ENCODE measurements around the gene VPS54. TPM values are rescaled to one million over a fixed set of nuclear protein-coding genes. Genes with fewer than 3 reads are reported as not detected.

The VPS54 gene
- polyA plus RNA-seq, 3 donors = 11.4 to 17.3 (median 11.5) TPM

DNA sequence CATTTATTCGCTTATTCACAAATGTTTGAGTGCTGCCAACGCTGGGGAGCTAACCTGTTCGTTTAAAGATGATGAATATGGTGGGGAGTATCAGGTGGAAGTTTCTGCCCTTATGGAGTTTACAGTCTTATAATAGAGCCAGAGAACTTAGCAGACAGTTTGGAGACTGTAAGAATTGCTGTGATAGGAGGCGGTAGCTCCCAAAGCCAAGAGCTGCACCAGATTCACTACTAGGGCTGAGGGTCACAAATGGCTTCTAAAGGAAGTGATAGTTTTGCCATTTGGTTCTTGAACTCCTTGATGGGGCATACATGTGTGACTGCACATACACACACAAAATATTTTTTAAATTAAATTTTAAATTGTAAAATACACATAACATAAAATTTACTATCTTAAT lies 148.5 kb downstream of the VPS54 start:
- Mint-ChIP-seq H3K36me3 (peaks cover 49 to 70% of the 10 kb centered on the region in 2 donors), H3K27ac (peak overlapping the region in 1 of 7 donors; percentile 32), H3K27me3 (ENCODE audit: low read depth in 3 of 3) (no peaks in the 10 kb centered on the region), H3K9me3 (no peaks in the 10 kb centered on the region), H3K4me3 (no peak overlapping the region), H3K4me1 (peaks cover 5% of the 10 kb centered on the region)
- Histone ChIP-seq H3K27ac (ENCODE audit: low read depth in 1 of 2, low read length in 2 of 2) (no peak overlapping the region), H3K9ac (ENCODE audit: insufficient read depth, low read length, poor library complexity, severe bottlenecking) (no peak overlapping the region), H3K4me1 (ENCODE audit: control insufficient read depth in 1 of 2, insufficient read depth in 2 of 2, low read length in 2 of 2) (no peaks in the 10 kb centered on the region), H3K27me3 (ENCODE audit: control insufficient read depth in 2 of 2, insufficient read depth in 2 of 2, low read length in 2 of 2) (no peaks in the 10 kb centered on the region), H4K20me1 (ENCODE audit: insufficient read depth, low read length) (peaks cover 48% of the 10 kb centered on the region), H2AFZ (ENCODE audit: insufficient read depth, low read depth, low read length, poor library complexity, severe bottlenecking) (no peak overlapping the region), H3K4me3 (replicated peaks in 1 of 3; ENCODE audit: low read depth in 2 of 3, low read length in 3 of 3) (no peak overlapping the region), H3K79me2 (ENCODE audit: insufficient read depth, low read length) (peaks cover 84% of the 10 kb centered on the region), H3K9me3 (replicated peaks in 1 of 2; ENCODE audit: control insufficient read depth in 1 of 2, insufficient read depth in 1 of 2, low read length in 2 of 2) (no peaks in the 10 kb centered on the region), H3K4me2 (replicated peaks; ENCODE audit: extremely low read depth, low read length, poor library complexity, severe bottlenecking) (no peak overlapping the region), H3K36me3 (replicated peaks in 1 of 2; ENCODE audit: control insufficient read depth in 1 of 2, insufficient read depth in 2 of 2, low read length in 2 of 2) (peaks cover 34 to 87% of the 10 kb centered on the region in 2 donors)
- no peak for TF ChIP-seq CTCF (IDR thresholded peaks at IDR 0.05)
- intact Hi-C loops (cut with micrococcal nuclease) = no loop called here
- DNase-seq = no peak
- 100% methylated on average over 4 of the region's 4 CpGs for WGBS (ENCODE audit: insufficient coverage)

GRCh38 chr2:63866009-63866709 lies 153.1 kb downstream of the VPS54 start:
- H3K36me3 Mint-ChIP-seq = peaks cover 48 to 65% of the 10 kb centered on the region in 2 donors
- Histone ChIP-seq H3K9ac (ENCODE audit: insufficient read depth, low read length, poor library complexity, severe bottlenecking) (no peak overlapping the region), H3K79me2 (ENCODE audit: insufficient read depth, low read length) (peaks cover 69% of the 10 kb centered on the region), H4K20me1 (ENCODE audit: insufficient read depth, low read length) (peaks cover 48% of the 10 kb centered on the region), H3K27ac (ENCODE audit: low read depth in 1 of 2, low read length in 2 of 2) (peak overlapping the region in 1 of 2 donors; percentile 17), H2AFZ (ENCODE audit: insufficient read depth, low read depth, low read length, poor library complexity, severe bottlenecking) (no peak overlapping the region), H3K36me3 (replicated peaks in 1 of 2; ENCODE audit: control insufficient read depth in 1 of 2, insufficient read depth in 2 of 2, low read length in 2 of 2) (peaks cover 58 to 89% of the 10 kb centered on the region in 2 donors), H3K4me3 (replicated peaks in 1 of 3; ENCODE audit: low read depth in 2 of 3, low read length in 3 of 3) (no peak overlapping the region), H3K4me1 (ENCODE audit: control insufficient read depth in 1 of 2, insufficient read depth in 2 of 2, low read length in 2 of 2) (no peaks in the 10 kb centered on the region), H3K4me2 (replicated peaks; ENCODE audit: extremely low read depth, low read length, poor library complexity, severe bottlenecking) (no peak overlapping the region), H3K27me3 (ENCODE audit: control insufficient read depth in 2 of 2, insufficient read depth in 2 of 2, low read length in 2 of 2) (no peaks in the 10 kb centered on the region), H3K9me3 (replicated peaks in 1 of 2; ENCODE audit: control insufficient read depth in 1 of 2, insufficient read depth in 1 of 2, low read length in 2 of 2) (no peaks in the 10 kb centered on the region)
- intact Hi-C loops (cut with micrococcal nuclease) = no loop called here
- peak overlapping the region in 3 of 7 donors; percentile 17 to 40 (median 38) for H3K27ac Mint-ChIP-seq
- DNase-seq = no peak
- no peak overlapping the region for H3K4me3 Mint-ChIP-seq
- no peaks in the 10 kb centered on the region for H3K27me3 Mint-ChIP-seq (ENCODE audit: low read depth in 3 of 3)
- H3K4me1 Mint-ChIP-seq = peaks cover 5% of the 10 kb centered on the region
- WGBS (ENCODE audit: insufficient coverage) = 100% methylated on average over 1 of the region's 2 CpGs
- H3K9me3 Mint-ChIP-seq = no peaks in the 10 kb centered on the region
- TF ChIP-seq CTCF (IDR thresholded peaks at IDR 0.05) = no peak
